ENCODE measurements around the gene USP20.

USP20 gene

DNA sequence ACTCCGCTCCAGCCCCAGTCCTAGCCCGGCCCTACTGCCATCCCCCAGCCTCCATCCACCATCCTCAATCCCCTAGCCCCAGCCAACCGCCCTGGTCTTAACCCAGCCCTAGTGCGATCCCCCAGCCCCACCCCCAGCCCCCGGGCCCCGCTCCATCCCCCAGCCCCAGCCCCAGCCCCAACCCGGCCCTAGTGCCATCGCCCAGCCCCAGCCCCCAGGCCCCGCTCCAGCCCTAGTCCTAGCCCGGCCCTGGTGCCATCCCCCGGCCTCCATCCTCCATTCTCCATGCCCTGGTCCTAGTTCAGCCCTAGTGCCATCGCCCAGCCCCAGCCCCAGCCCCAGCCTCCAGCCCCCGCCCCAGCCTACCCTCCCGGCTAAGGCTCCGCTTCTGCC, 11.7 kb upstream of the USP20 start:
- TF ChIP-seq, protein P1, sequence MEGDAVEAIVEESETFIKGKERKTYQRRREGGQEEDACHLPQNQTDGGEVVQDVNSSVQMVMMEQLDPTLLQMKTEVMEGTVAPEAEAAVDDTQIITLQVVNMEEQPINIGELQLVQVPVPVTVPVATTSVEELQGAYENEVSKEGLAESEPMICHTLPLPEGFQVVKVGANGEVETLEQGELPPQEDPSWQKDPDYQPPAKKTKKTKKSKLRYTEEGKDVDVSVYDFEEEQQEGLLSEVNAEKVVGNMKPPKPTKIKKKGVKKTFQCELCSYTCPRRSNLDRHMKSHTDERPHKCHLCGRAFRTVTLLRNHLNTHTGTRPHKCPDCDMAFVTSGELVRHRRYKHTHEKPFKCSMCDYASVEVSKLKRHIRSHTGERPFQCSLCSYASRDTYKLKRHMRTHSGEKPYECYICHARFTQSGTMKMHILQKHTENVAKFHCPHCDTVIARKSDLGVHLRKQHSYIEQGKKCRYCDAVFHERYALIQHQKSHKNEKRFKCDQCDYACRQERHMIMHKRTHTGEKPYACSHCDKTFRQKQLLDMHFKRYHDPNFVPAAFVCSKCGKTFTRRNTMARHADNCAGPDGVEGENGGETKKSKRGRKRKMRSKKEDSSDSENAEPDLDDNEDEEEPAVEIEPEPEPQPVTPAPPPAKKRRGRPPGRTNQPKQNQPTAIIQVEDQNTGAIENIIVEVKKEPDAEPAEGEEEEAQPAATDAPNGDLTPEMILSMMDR (IDR thresholded peaks at IDR 0.05; ENCODE audit: insufficient read depth, low read depth, low read length, missing control alignments) = no peak
- peak overlapping the region; percentile 75 for H3K4me3 ChIP-seq (ENCODE audit: low read depth, low read length)
- no peak for DNase-seq (ENCODE audit: low read depth)

DNA sequence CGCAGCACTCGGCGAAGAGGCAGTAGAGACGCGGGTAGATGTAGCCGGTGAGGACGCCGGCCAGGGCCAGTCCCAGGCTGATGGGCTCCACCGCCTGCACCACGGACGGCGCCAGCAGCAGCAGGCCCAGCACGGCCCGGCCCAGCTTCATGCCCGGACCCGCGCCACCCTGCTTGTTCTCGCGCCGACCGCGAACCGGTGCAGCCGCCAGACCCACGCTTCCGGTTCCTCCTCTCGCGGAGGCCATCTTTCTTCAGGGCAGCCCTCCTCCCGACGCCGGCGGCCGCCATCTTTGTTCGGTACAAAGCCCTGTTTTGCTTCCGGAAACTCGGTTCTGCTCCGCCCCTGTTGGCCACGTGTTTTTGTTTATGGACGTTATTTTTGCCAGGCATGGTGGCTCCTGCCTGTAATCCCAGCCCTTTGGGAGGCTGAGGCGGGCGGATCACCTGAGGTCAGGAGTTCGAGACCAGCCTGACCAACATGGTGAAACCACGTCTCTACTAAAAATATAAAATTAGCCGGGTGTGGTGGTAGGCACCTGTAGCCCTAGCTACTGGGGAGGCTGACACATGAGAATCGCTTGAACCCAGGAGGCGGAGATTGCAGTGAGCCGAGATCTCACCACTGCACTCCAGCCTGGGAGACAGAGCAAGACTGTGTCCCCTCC, 11.2 kb upstream of the USP20 start, which contains the start of gene TOR1A:
TSS of gene TOR1A (minus strand) at position 202 of the 667 bp plus-strand sequence. CDS start at position 151, 51 bp downstream.
- peak within 1 kb of the TSS; percentile 75 for H3K4me3 ChIP-seq (ENCODE audit: low read depth, low read length)
- TF ChIP-seq, protein P1 (IDR thresholded peaks at IDR 0.05; ENCODE audit: insufficient read depth, low read depth, low read length, missing control alignments) = no peak
- DNase-seq (ENCODE audit: low read depth) = peak; percentile 96

DNA sequence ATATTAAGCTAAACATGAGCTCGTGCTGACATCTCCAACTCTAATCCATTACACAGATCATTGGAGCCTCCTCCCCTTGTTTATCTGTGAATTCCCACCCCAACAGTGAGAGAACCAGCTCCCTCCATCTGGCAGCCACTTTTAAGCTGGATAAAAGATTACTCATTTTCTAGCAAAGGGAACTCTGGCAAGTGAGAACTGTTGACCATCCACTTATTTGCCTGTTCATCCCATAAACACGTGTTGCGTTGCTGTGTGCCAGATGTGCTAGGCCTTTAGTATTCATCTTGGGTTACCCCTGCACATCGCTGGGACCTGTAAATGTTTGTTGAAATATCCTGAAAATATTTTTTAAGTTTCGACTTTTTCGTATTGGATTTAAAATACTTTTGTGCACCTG, 8.9 kb upstream of the USP20 start:
- DNase-seq (ENCODE audit: low read depth) = no peak
- no peak overlapping the region for H3K4me3 ChIP-seq (ENCODE audit: low read depth, low read length)
- TF ChIP-seq, protein P1 (IDR thresholded peaks at IDR 0.05; ENCODE audit: insufficient read depth, low read depth, low read length, missing control alignments) = no peak

DNA sequence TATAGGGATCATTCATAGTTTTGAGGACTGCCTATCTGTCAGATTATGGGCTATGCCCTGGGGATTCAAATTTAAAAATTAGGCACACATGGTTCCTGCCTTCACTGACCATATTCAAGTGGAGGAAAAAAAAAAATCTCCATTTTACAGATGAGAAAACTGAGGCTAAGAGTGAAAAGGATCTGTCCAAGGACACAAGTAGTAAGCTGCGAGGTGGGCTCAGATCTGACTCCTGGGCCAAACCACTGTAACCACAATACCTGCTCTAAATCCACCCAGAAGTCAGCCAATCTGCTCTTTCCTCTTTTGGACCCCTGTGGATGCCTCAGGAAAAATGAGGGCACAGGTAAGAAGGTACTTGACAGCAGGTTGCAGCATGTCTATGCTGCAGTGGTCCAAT, 8.5 kb upstream of the USP20 start:
- no peak overlapping the region for H3K4me3 ChIP-seq (ENCODE audit: low read depth, low read length)
- DNase-seq (ENCODE audit: low read depth) = no peak
- TF ChIP-seq, protein P1 (IDR thresholded peaks at IDR 0.05; ENCODE audit: insufficient read depth, low read depth, low read length, missing control alignments) = no peak

DNA sequence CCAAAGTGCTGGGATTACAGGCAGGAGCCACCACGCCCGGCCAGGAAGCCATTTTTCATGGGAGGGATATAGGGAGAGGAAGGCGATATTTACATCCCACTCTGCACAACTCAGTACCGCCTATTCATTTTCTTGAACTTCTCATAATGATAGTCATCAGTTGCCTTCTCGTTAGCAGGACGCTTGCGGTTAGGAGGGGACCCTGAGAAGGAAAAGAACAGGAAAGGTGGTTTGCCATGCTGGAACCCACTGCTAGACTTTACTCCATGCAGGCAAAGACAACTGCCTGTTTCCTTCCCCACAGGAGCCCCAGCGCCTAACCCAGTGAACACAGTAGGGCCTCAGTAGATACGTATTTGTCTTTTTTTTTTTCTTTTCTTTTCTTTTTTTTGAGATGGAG, 7.2 kb upstream of the USP20 start:
- TF ChIP-seq, protein P1 (IDR thresholded peaks at IDR 0.05; ENCODE audit: insufficient read depth, low read depth, low read length, missing control alignments) = no peak
- no peak overlapping the region for H3K4me3 ChIP-seq (ENCODE audit: low read depth, low read length)
- no peak for DNase-seq (ENCODE audit: low read depth)

DNA sequence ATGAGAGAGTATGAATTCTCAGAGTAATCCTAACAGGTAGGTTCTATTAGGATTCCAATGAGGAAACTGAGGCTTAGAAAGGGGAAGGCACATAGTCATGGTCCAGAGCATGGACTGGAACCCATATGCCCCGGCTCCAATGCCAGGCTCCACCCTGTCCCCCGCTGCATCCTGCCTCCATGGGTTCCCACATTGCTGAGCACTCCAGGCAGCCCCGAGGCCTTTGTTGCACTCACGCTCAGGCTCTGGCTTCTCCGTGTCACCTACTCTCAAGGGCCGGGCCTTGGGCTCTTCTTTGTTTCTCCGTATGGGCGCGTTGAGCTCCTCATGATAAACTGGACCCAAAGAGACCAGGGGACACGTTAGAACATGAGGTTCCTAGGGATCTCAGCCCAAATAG, 6.3 kb upstream of the USP20 start:
- H3K4me3 ChIP-seq (ENCODE audit: low read depth, low read length) = no peak overlapping the region
- TF ChIP-seq, protein P1 (IDR thresholded peaks at IDR 0.05; ENCODE audit: insufficient read depth, low read depth, low read length, missing control alignments) = no peak
- no peak for DNase-seq (ENCODE audit: low read depth)

DNA sequence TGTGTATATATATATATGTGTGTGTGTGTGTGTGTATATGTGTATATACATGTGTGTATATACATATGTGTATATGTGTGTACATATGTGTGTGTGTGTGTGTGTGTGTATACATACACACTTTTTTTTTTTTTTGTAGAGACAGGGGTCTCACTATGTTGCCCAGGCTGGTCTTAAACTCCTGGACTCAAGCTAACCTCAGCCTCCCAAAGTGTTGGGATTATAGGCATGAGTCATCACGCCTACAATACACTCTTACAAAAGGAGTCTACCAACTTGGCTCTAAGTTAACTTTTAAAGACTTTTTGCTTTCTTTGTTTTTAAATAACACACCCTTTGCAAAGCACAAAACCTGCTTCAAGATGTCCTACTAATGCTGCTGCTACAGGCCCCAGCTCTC, 2.3 kb upstream of the USP20 start:
- TF ChIP-seq, protein P1 (IDR thresholded peaks at IDR 0.05; ENCODE audit: insufficient read depth, low read depth, low read length, missing control alignments) = no peak
- no peak overlapping the region for H3K4me3 ChIP-seq (ENCODE audit: low read depth, low read length)
- no peak for DNase-seq (ENCODE audit: low read depth)

All from GM12865 (cell line).